Body of pancreas (tissue), 4 donors: Measurements from ENCODE around the gene GSK3B. TPM values are rescaled to one million over a fixed set of nuclear protein-coding genes. Genes with fewer than 3 reads are reported as not detected.

Source experiments
- ATAC-seq: fragments of 150-250 bp; one replicate; pipeline ENCODE4 v1.9.1; 2016
- DNase-seq, 4 donors: peaks; one replicate each; pipeline ENCODE4 v3.0.0-alpha.2; 2019
- H3K27ac ChIP-seq, 4 donors: fragments of 200-600 bp; sonication (generic); 1 replicate in 3 of 4; 2 replicates in 1 of 4; pipeline versions ENCODE4 v1.5.1 to v1.6.1; 2016 to 2019; ENCODE audit warnings: mild to moderate bottlenecking in 1 of 4, mixed read lengths in 1 of 4, moderate library complexity in 1 of 4
- H3K27me3 ChIP-seq, 2 donors: fragments of 200-600 bp; sonication (generic); one replicate each; pipeline ENCODE4 v1.6.0; 2016; ENCODE audit warnings: mild to moderate bottlenecking in 1 of 2
- H3K36me3 ChIP-seq, 2 donors: fragments of 200-600 bp; sonication (generic); replicated peaks in 1 of 2; 2 replicates each; pipeline ENCODE4 v1.5.1; 2016; ENCODE audit warnings: low read depth in 2 of 2; ENCODE audit not compliant: insufficient read depth in 1 of 2
- H3K4me1 ChIP-seq: fragments of 200-600 bp; sonication (generic); one replicate; pipeline ENCODE4 v1.6.0; 2016
- H3K4me3 ChIP-seq, 2 donors: fragments of 200-600 bp; sonication (generic); 1 replicate in 1 of 2; 2 replicates in 1 of 2; pipeline ENCODE4 v1.5.1; 2016 to 2019
- H3K9me3 ChIP-seq, 3 donors: fragments of 200-600 bp; sonication (generic); 1 replicate in 2 of 3; 2 replicates in 1 of 3; pipeline ENCODE4 v1.5.1; 2016
- CTCF ChIP-seq, 7 experiments: fragments of 450-650 bp in 4 of 7; fragments of 200-600 bp in 3 of 7; sonication (generic) in 3 of 7; IDR thresholded peaks; one replicate each; pipeline ENCODE4 v1.5.1; 2016 to 2019; ENCODE audit warnings: antibody characterized with exemption in 7 of 7
- POLR2A ChIP-seq, 3 donors: fragments of 450-650 bp; IDR thresholded peaks; one replicate each; pipeline ENCODE4 v1.6.1; 2016; ENCODE audit warnings: antibody characterized with exemption in 3 of 3, mild to moderate bottlenecking in 2 of 3
- WGBS, 2 donors: methylation state at CpG; one replicate each; pipeline ENCODE4 v1.1.5; 2017; 5-methylcytosine and 5-hydroxymethylcytosine counted together
- intact Hi-C: fragments of 100-400 bp; cut with DNase I; formaldehyde crosslinking; loops from one replicate; pipeline ENCODE4 v1.15.1; 2023
- total RNA-seq, 2 donors: library from RNA; depleted of rRNA; stranded (reverse); fragments of >200 nt; gene quantifications; one replicate each; pipeline ENCODE4 v1.1.0, GENCODE V29; 2016

The GSK3B gene
- total RNA-seq, 2 donors from 2014 or later = 15.0 to 18.8 TPM

- peaks cover 1% of the 10 kb centered on the region for H3K4me1 ChIP-seq
- no peaks in the 10 kb centered on the region for H3K36me3 ChIP-seq
- intact Hi-C loops = no loop called here
- no peaks in the 10 kb centered on the region for H3K27me3 ChIP-seq
- no peak overlapping the region for H3K27ac ChIP-seq
- TF ChIP-seq POLR2A (IDR thresholded peaks at IDR 0.05) = no peak
- no peak for TF ChIP-seq CTCF (IDR thresholded peaks at IDR 0.05)
- H3K4me3 ChIP-seq = no peak overlapping the region
- 91 to 94% methylated on average over 4 of the region's 4 CpGs for WGBS, 2 donors
- no peaks in the 10 kb centered on the region for H3K9me3 ChIP-seq
- ATAC-seq (no peak), DNase-seq (no peak)
Observed at GRCh38 chr3:120139140-120139539, 44.9 kb upstream of the GSK3B start.

GRCh38 chr3:120137548-120137947 is 43.3 kb upstream of the GSK3B start:
- Histone ChIP-seq H3K27me3 (no peaks in the 10 kb centered on the region), H3K4me3 (no peak overlapping the region), H3K9me3 (no peaks in the 10 kb centered on the region), H3K27ac (no peak overlapping the region), H3K4me1 (no peaks in the 10 kb centered on the region), H3K36me3 (no peaks in the 10 kb centered on the region)
- intact Hi-C loops = no loop called here
- TF ChIP-seq CTCF (IDR thresholded peaks at IDR 0.05) = no peak
- no peak for TF ChIP-seq POLR2A (IDR thresholded peaks at IDR 0.05)
- no peak for ATAC-seq
- 65 to 69% methylated on average over 2 of the region's 2 CpGs for WGBS, 2 donors
- DNase-seq = no peak

- no peak overlapping the region for H3K27ac ChIP-seq
- intact Hi-C loops = no loop called here
- no peak for ATAC-seq
- H3K4me1 ChIP-seq = no peaks in the 10 kb centered on the region
- no peaks in the 10 kb centered on the region for H3K27me3 ChIP-seq
- H3K36me3 ChIP-seq = no peaks in the 10 kb centered on the region
- no peaks in the 10 kb centered on the region for H3K9me3 ChIP-seq
- no peak overlapping the region for H3K4me3 ChIP-seq
- WGBS, 2 donors = 90 to 94% methylated on average over 3 of the region's 3 CpGs
- DNase-seq = no peak
- TF ChIP-seq POLR2A (IDR thresholded peaks at IDR 0.05) = no peak
- no peak for TF ChIP-seq CTCF (IDR thresholded peaks at IDR 0.05)
Observed at GRCh38 chr3:120130656-120131055, 36.4 kb upstream of the GSK3B start.

GRCh38 chr3:120129718-120130513 is 35.7 kb upstream of the GSK3B start:
- intact Hi-C loops = no loop called here
- TF ChIP-seq POLR2A (IDR thresholded peaks at IDR 0.05) (no peak), CTCF (IDR thresholded peaks at IDR 0.05) (no peak)
- Histone ChIP-seq H3K4me3 (no peak overlapping the region), H3K9me3 (no peaks in the 10 kb centered on the region), H3K27ac (no peak overlapping the region), H3K27me3 (no peaks in the 10 kb centered on the region), H3K36me3 (no peaks in the 10 kb centered on the region), H3K4me1 (no peaks in the 10 kb centered on the region)
- ATAC-seq (no peak), DNase-seq (no peak)
- WGBS, 2 donors = 74 to 88% methylated on average over 2 of the region's 2 CpGs

- Histone ChIP-seq H3K36me3 (no peaks in the 10 kb centered on the region), H3K4me3 (no peak overlapping the region), H3K27ac (no peak overlapping the region), H3K27me3 (no peaks in the 10 kb centered on the region), H3K4me1 (no peaks in the 10 kb centered on the region), H3K9me3 (no peaks in the 10 kb centered on the region)
- ATAC-seq (no peak), DNase-seq (no peak)
- WGBS, 2 donors = 91 to 100% methylated on average over 1 of the region's 1 CpG
- TF ChIP-seq POLR2A (IDR thresholded peaks at IDR 0.05) (no peak), CTCF (IDR thresholded peaks at IDR 0.05) (no peak)
- intact Hi-C loops = no loop called here
Observed at GRCh38 chr3:120129051-120129450, 34.8 kb upstream of the GSK3B start.
